Endothelial cell of umbilical vein (primary cell): ENCODE data around the gene RUNX2. TPM values are rescaled to one million over a fixed set of nuclear protein-coding genes. Genes with fewer than 3 reads are reported as not detected.

Source experiments
- BruUV-seq: library from RNA; stranded (reverse); fragments of 400-500 nt; replicated peaks from 2 replicates; lab custom pipeline; 2021; lab: Mats Ljungman, UMichigan
- CTCF ChIA-PET: fragments of 300-600, 350-600 bp; sonication (Branson Sonifier 250); formaldehyde crosslinking; loops from one replicate; lab custom pipeline; 2021; ENCODE audit warnings: antibody characterized with exemption, inconsistent platforms; lab: Charles Lee
- POLR2A ChIA-PET: fragments of 300-600, 350-600 bp; sonication (Branson Sonifier 250); formaldehyde crosslinking; loops from one replicate; lab custom pipeline; 2021; ENCODE audit warnings: antibody characterized with exemption, inconsistent platforms; lab: Charles Lee
- DNase-seq: peaks from one replicate; pipeline ENCODE4 v3.0.0-alpha.2; 2011; ENCODE audit warnings: low read depth, low spot score
- FAIRE-seq: peaks from 2 replicates; lab custom pipeline; 2011; peaks lifted over from hg19 to GRCh38; lab: Jason Lieb, UNC
- H2AFZ ChIP-seq: 2 replicates; pipeline ENCODE4 v1.6.0; 2012; ENCODE audit warnings: low read depth, low read length, control low read depth, inconsistent platforms
- H3K27ac ChIP-seq: 2 replicates; pipeline ENCODE4 v1.5.1; 2011; ENCODE audit warnings: low read depth, mild to moderate bottlenecking, control low read depth, low read length, moderate library complexity; ENCODE audit not compliant: insufficient read depth
- H3K27me3 ChIP-seq, 2 experiments: 2 replicates each; pipeline versions ENCODE4 v1.6.0 to v1.6.1; 2011; ENCODE audit warnings: low read length in 2 of 2, mixed read lengths in 1 of 2; ENCODE audit not compliant: control insufficient read depth in 2 of 2, insufficient read depth in 2 of 2
- H3K36me3 ChIP-seq, 2 experiments: 2 replicates in 1 of 2; 3 replicates in 1 of 2; pipeline ENCODE4 v1.5.1; 2011; ENCODE audit warnings: low read length in 2 of 2, mild to moderate bottlenecking in 1 of 2, moderate library complexity in 1 of 2; ENCODE audit not compliant: control insufficient read depth in 2 of 2, insufficient read depth in 2 of 2; ENCODE audit errors: extremely low read depth in 1 of 2
- H3K4me1 ChIP-seq: 3 replicates; pipeline ENCODE4 v1.5.1; 2011; ENCODE audit warnings: mild to moderate bottlenecking, low read length; ENCODE audit not compliant: control insufficient read depth, insufficient read depth; ENCODE audit errors: extremely low read depth
- H3K4me2 ChIP-seq: 2 replicates; pipeline ENCODE4 v1.6.1; 2011; ENCODE audit warnings: low read length, control low read depth, mixed read lengths; ENCODE audit not compliant: insufficient read depth
- H3K4me3 ChIP-seq, 3 experiments: fragments of 200-600 bp in 1 of 3; sonication (generic), shearing (Covaris generic) in 1 of 3; replicated peaks in 1 of 3; 2 replicates each; pipeline ENCODE4 v1.5.1; 2011 to 2016; ENCODE audit warnings: control low read depth in 3 of 3, low read length in 3 of 3, mild to moderate bottlenecking in 2 of 3, inconsistent platforms in 1 of 3, low read depth in 1 of 3, moderate library complexity in 1 of 3; ENCODE audit not compliant: insufficient read depth in 1 of 3
- H3K79me2 ChIP-seq: 2 replicates; pipeline ENCODE4 v1.6.0; 2012; ENCODE audit warnings: low read length, inconsistent platforms; ENCODE audit not compliant: control insufficient read depth, insufficient read depth
- H3K9ac ChIP-seq: replicated peaks from 2 replicates; pipeline ENCODE3; 2011; ENCODE audit warnings: low read length, control low read depth; ENCODE audit not compliant: insufficient read depth; ENCODE audit errors: extremely low read depth
- H3K9me1 ChIP-seq: replicated peaks from 3 replicates; pipeline ENCODE4 v1.6.0; 2011; ENCODE audit warnings: mild to moderate bottlenecking, low read length; ENCODE audit not compliant: control insufficient read depth, insufficient read depth; ENCODE audit errors: extremely low read depth
- H3K9me3 ChIP-seq: replicated peaks from 2 replicates; pipeline ENCODE4 v1.5.1; 2012; ENCODE audit warnings: low read length, inconsistent platforms; ENCODE audit not compliant: control insufficient read depth, insufficient read depth
- H4K20me1 ChIP-seq: replicated peaks from 2 replicates; pipeline ENCODE3; 2011; ENCODE audit warnings: mild to moderate bottlenecking, low read length; ENCODE audit not compliant: control insufficient read depth, insufficient read depth; ENCODE audit errors: extremely low read depth
- CTCF ChIP-seq, 2 donors: IDR thresholded peaks; 1 replicate in 1 of 2; 2 replicates in 1 of 2; pipeline ENCODE4 v1.5.1; 2011; ENCODE audit warnings: low read length in 2 of 2, mild to moderate bottlenecking in 2 of 2, moderate library complexity in 2 of 2, control low read depth in 1 of 2, inconsistent platforms in 1 of 2, low read depth in 1 of 2; ENCODE audit not compliant: insufficient read depth in 1 of 2; ENCODE audit errors: extremely low read depth in 1 of 2
- EZH2 ChIP-seq: IDR thresholded peaks from 2 replicates; pipeline ENCODE4 v1.6.1; 2012; ENCODE audit warnings: borderline replicate concordance, low read depth, mild to moderate bottlenecking, moderate library complexity, low read length, inconsistent platforms; ENCODE audit not compliant: severe bottlenecking
- FOS ChIP-seq: IDR thresholded peaks from 2 replicates; pipeline ENCODE4 v1.6.1; 2011; ENCODE audit warnings: mild to moderate bottlenecking, low read length, moderate library complexity, borderline replicate concordance; ENCODE audit not compliant: insufficient read depth
- GATA2 ChIP-seq: IDR thresholded peaks from 2 replicates; pipeline ENCODE4 v1.7.0; 2011; ENCODE audit warnings: low read depth, mild to moderate bottlenecking, moderate library complexity, mixed read lengths, low read length; ENCODE audit not compliant: insufficient read length, insufficient read depth
- JUN ChIP-seq: IDR thresholded peaks from 2 replicates; pipeline ENCODE4 v1.6.1; 2011; ENCODE audit warnings: borderline replicate concordance, low read depth; ENCODE audit not compliant: insufficient read length, insufficient read depth
- MAX ChIP-seq: IDR thresholded peaks from 2 replicates; pipeline ENCODE4 v1.6.1; 2011; ENCODE audit not compliant: insufficient read depth, insufficient read length
- MYC ChIP-seq: IDR thresholded peaks from one replicate; pipeline ENCODE4 v1.6.1; 2011; ENCODE audit warnings: mild to moderate bottlenecking, low read depth, low read length
- POLR2A ChIP-seq: IDR thresholded peaks from 2 replicates; pipeline ENCODE4 v1.6.1; 2012; ENCODE audit warnings: low read depth, mild to moderate bottlenecking, control low read depth, low read length
- POLR2AphosphoS5 ChIP-seq: IDR thresholded peaks from 2 replicates; pipeline ENCODE4 v1.6.1; 2012; ENCODE audit warnings: low read depth, mild to moderate bottlenecking, control low read depth, low read length, moderate library complexity; ENCODE audit not compliant: insufficient read depth
- dilution Hi-C: fragments of 300-500 bp; cut with MboI; formaldehyde crosslinking; loops from one replicate; pipeline ENCODE4 v1.15.0; 2019; ENCODE audit warnings: low sequenced_read_pairs; ENCODE audit not compliant: extremely low pct_ligation_motif_present
- intact Hi-C: fragments of 100-400 bp; cut with micrococcal nuclease; formaldehyde crosslinking; loops from one replicate; pipeline ENCODE4 v1.10.0; 2022
- polyA plus RNA-seq, 4 experiments: library from polyadenylated mRNA; depleted of rRNA in 3 of 4; stranded (reverse) in 3 of 4; unstranded in 1 of 4; fragments of >200 nt; gene quantifications; 2 replicates each; pipeline versions ENCODE4 v1.2.1 to v1.2.3, GENCODE V29; 2011 to 2012; ENCODE audit warnings: missing spikeins in 1 of 4
- total RNA-seq: library from RNA; stranded (reverse); gene quantifications from 2 replicates; pipeline ENCODE4 v1.2.3, GENCODE V29; 2021

The RUNX2 gene
- total and polyA plus RNA-seq, 2 donors (not counting 3 experiments of a cell fraction or from before 2014, with no cell fraction given) = 0.06 TPM; not detected in 1

- no TSS peak for BruUV-seq
- no peak overlapping the region for H3K9ac ChIP-seq
- no peaks in the 10 kb centered on the region for H3K4me1 ChIP-seq
- H3K36me3 ChIP-seq = no peaks in the 10 kb centered on the region
- ChIA-PET POLR2A (no interaction called here), CTCF (interaction anchor here (0.7 to 1.4 kb wide), 3 partner anchors 17 to 303 kb away, joined by 3 to 5 read pairs (median 3); no protein-coding TSS in a partner anchor)
- no peak overlapping the region for H2AFZ ChIP-seq
- no peak for TF ChIP-seq GATA2
- TF ChIP-seq JUN = no peak
- no peak for TF ChIP-seq CTCF (IDR thresholded peaks at IDR 0.05; ENCODE audit: extremely low read depth in 1 of 2, insufficient read depth in 1 of 2, low read depth in 1 of 2, low read length in 2 of 2)
- no peak for TF ChIP-seq POLR2A
- no peak for TF ChIP-seq FOS
- no peak for TF ChIP-seq EZH2
- TF ChIP-seq MYC = no peak
- TF ChIP-seq POLR2AphosphoS5 = no peak
- no peak for TF ChIP-seq MAX
- no peaks in the 10 kb centered on the region for H3K79me2 ChIP-seq
- no peaks in the 10 kb centered on the region for H4K20me1 ChIP-seq
- intact Hi-C loops = no loop called here
- H3K27ac ChIP-seq = no peak overlapping the region
- H3K4me3 ChIP-seq = no peak overlapping the region
- no peak overlapping the region for H3K4me2 ChIP-seq
- DNase-seq (no peak), FAIRE-seq (no peak)
- dilution Hi-C loops = no loop called here
- H3K27me3 ChIP-seq = peaks cover 22 to 40% of the 10 kb centered on the region in 2 experiments
- H3K9me3 ChIP-seq = no peaks in the 10 kb centered on the region
- H3K9me1 ChIP-seq = no peaks in the 10 kb centered on the region
Measured at GRCh38 chr6:45411959-45412358, 83.8 kb downstream of the RUNX2 start.
